Natural killer cell (primary cell): ENCODE data around the gene ADAM22. TPM values are rescaled to one million over a fixed set of nuclear protein-coding genes. Genes with fewer than 3 reads are reported as not detected.

Experiments used
- ATAC-seq, 3 donors: fragments of 150-1000 bp in 2 of 3; fragments of 200-7000 bp in 1 of 3; cut with Tn5 transposase; 1 replicate in 1 of 3; 2 replicates in 2 of 3; pipeline ENCODE4 v1.10.0; 2021; ENCODE audit warnings: mild to moderate bottlenecking in 2 of 3, moderate library complexity in 2 of 3
- DNase-seq, 2 donors: peaks; one replicate each; pipeline versions ENCODE4 v3.0.0 to v3.0.0-alpha.2; 2013 to 2021; ENCODE audit warnings: mixed read lengths in 1 of 2
- H3K27ac ChIP-seq: one replicate; pipeline ENCODE4 v1.5.1; 2013; ENCODE audit warnings: mild to moderate bottlenecking, low read length
- H3K27me3 ChIP-seq: one replicate; pipeline ENCODE4 v1.6.1; 2013; ENCODE audit warnings: low read length; ENCODE audit not compliant: control insufficient read depth, insufficient read depth
- H3K36me3 ChIP-seq: one replicate; pipeline ENCODE4 v1.6.1; 2013; ENCODE audit warnings: low read length; ENCODE audit not compliant: control insufficient read depth, insufficient read depth
- H3K4me1 ChIP-seq: one replicate; pipeline ENCODE4 v1.6.1; 2013; ENCODE audit warnings: low read length; ENCODE audit not compliant: control insufficient read depth, insufficient read depth
- H3K4me3 ChIP-seq: one replicate; pipeline ENCODE4 v1.5.1; 2013; ENCODE audit warnings: low read length
- H3K9me3 ChIP-seq: one replicate; pipeline ENCODE4 v1.6.1; 2013; ENCODE audit warnings: low read length; ENCODE audit not compliant: control insufficient read depth, insufficient read depth
- H3K27ac Mint-ChIP-seq, 2 donors: one replicate each; pipeline ENCODE4 v1.8.0; 2022; ENCODE audit warnings: mild to moderate bottlenecking in 2 of 2, mixed read lengths in 2 of 2, moderate library complexity in 1 of 2
- H3K27me3 Mint-ChIP-seq, 2 donors: one replicate each; pipeline ENCODE4 v1.8.0; 2022; ENCODE audit warnings: low read depth in 2 of 2, mixed read lengths in 2 of 2
- H3K36me3 Mint-ChIP-seq: one replicate; pipeline ENCODE4 v1.8.0; 2022; ENCODE audit warnings: mixed read lengths
- H3K4me1 Mint-ChIP-seq, 2 donors: one replicate each; pipeline ENCODE4 v1.8.0; 2022; ENCODE audit warnings: mixed read lengths in 2 of 2
- H3K4me3 Mint-ChIP-seq: one replicate; pipeline ENCODE4 v1.8.0; 2022; ENCODE audit warnings: mild to moderate bottlenecking, moderate library complexity, mixed read lengths
- H3K9me3 Mint-ChIP-seq, 2 donors: one replicate each; pipeline ENCODE4 v1.8.0; 2022; ENCODE audit warnings: mixed read lengths in 2 of 2
- CTCF ChIP-seq: fragments of 200-600 bp; IDR thresholded peaks from one replicate; pipeline ENCODE4 v1.8.0; 2022; ENCODE audit warnings: antibody characterized with exemption
- WGBS: methylation state at CpG from one replicate; pipeline ENCODE4 v1.1.7; 2013; ENCODE audit warnings: missing lambda C conversion rate; ENCODE audit not compliant: insufficient coverage; 5-methylcytosine and 5-hydroxymethylcytosine counted together
- intact Hi-C: fragments of 100-400 bp; cut with micrococcal nuclease; formaldehyde crosslinking; loops from one replicate; pipeline ENCODE4 v1.14.2; 2022
- total RNA-seq, 4 donors: library from RNA; stranded (reverse); fragments of 120-200 nt in 1 of 4; gene quantifications; one replicate each; pipeline versions ENCODE4 v1.2.3 to v1.2.4, GENCODE V29; 2013 to 2022

The ADAM22 gene
- total RNA-seq, 3 donors from 2014 or later (not counting 1 experiment from before 2014, with no cell fraction given): 3.0 to 5.4 (median 3.7) TPM

GRCh38 chr7:87948371-87948770 is 14.3 kb downstream of the ADAM22 start:
- Histone ChIP-seq H3K27me3 (no peaks in the 10 kb centered on the region), H3K4me1 (no peaks in the 10 kb centered on the region), H3K36me3 (no peaks in the 10 kb centered on the region), H3K9me3 (no peaks in the 10 kb centered on the region), H3K4me3 (no peak overlapping the region), H3K27ac (no peak overlapping the region)
- H3K27me3 Mint-ChIP-seq: no peaks in the 10 kb centered on the region
- peaks cover 0 to 2% of the 10 kb centered on the region in 2 donors for H3K9me3 Mint-ChIP-seq
- H3K27ac Mint-ChIP-seq: no peak overlapping the region
- no peak overlapping the region for H3K4me3 Mint-ChIP-seq
- H3K4me1 Mint-ChIP-seq: peaks cover 0 to 4% of the 10 kb centered on the region in 2 donors
- no peak for ATAC-seq
- intact Hi-C loops: no loop called here
- H3K36me3 Mint-ChIP-seq: no peaks in the 10 kb centered on the region
- no peak for TF ChIP-seq CTCF
- no peak for DNase-seq

GRCh38 chr7:87959336-87959735 is 25.3 kb downstream of the ADAM22 start:
- no peaks in the 10 kb centered on the region for H3K27me3 ChIP-seq
- H3K36me3 Mint-ChIP-seq: no peaks in the 10 kb centered on the region
- no peak overlapping the region for H3K4me3 Mint-ChIP-seq
- H3K4me1 Mint-ChIP-seq: no peaks in the 10 kb centered on the region
- H3K27ac Mint-ChIP-seq: no peak overlapping the region
- H3K9me3 ChIP-seq: no peaks in the 10 kb centered on the region
- H3K4me3 ChIP-seq: no peak overlapping the region
- WGBS: 97% methylated on average over 3 of the region's 3 CpGs
- DNase-seq (no peak), ATAC-seq (no peak)
- no peaks in the 10 kb centered on the region for H3K36me3 ChIP-seq
- TF ChIP-seq CTCF: no peak
- no peaks in the 10 kb centered on the region for H3K9me3 Mint-ChIP-seq
- no peaks in the 10 kb centered on the region for H3K27me3 Mint-ChIP-seq
- no peak overlapping the region for H3K27ac ChIP-seq
- no peaks in the 10 kb centered on the region for H3K4me1 ChIP-seq
- intact Hi-C loops: no loop called here

GRCh38 chr7:87960239-87960638 is 26.2 kb downstream of the ADAM22 start:
- H3K27ac Mint-ChIP-seq: no peak overlapping the region
- H3K4me3 Mint-ChIP-seq: no peak overlapping the region

More at GRCh38 chr7:87960239-87960638, 26.2 kb downstream of the ADAM22 start:
- no peaks in the 10 kb centered on the region for H3K27me3 Mint-ChIP-seq
- DNase-seq (no peak), ATAC-seq (no peak)
- no peak for TF ChIP-seq CTCF
- Histone ChIP-seq H3K9me3 (no peaks in the 10 kb centered on the region), H3K4me3 (no peak overlapping the region), H3K36me3 (no peaks in the 10 kb centered on the region), H3K27ac (no peak overlapping the region), H3K27me3 (no peaks in the 10 kb centered on the region), H3K4me1 (no peaks in the 10 kb centered on the region)
- H3K4me1 Mint-ChIP-seq: no peaks in the 10 kb centered on the region
- H3K36me3 Mint-ChIP-seq: no peaks in the 10 kb centered on the region
- no peaks in the 10 kb centered on the region for H3K9me3 Mint-ChIP-seq
- intact Hi-C loops: no loop called here
- no CpG with 5 or more reads among the region's 1 CpG for WGBS
